GM10266 (cell line): ENCODE data around the gene ANKK1.

Source experiments
- DNase-seq: peaks from one replicate; pipeline ENCODE4 v3.0.0; 2012; ENCODE audit errors: extremely low spot score
- TF ChIP-seq, protein P1 (sequence below): IDR thresholded peaks from 2 replicates; pipeline ENCODE4 v1.5.1; 2012; ENCODE audit warnings: mild to moderate bottlenecking, low read depth; ENCODE audit not compliant: control insufficient read depth, insufficient read depth; ENCODE audit errors: missing control alignments

ANKK1 gene

DNA sequence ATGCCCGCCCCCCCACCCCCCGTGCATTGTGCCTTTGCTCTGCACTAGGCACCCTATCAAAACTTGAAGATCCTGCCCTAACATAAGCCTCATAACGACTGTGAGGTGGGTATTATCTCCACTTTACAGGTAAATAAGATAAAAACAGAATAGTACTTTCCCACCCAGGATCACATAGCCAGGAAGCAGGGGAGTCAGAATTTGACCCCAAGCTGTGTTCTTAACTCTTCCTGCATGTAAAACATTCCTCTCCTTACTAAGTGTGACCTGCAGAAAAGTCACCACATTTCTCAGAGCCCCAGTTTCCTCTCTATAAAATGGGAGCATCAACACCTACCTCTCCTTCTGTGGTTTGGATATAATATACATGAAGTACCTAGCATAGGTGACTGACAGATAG lies 18.2 kb upstream of the ANKK1 start:
- no peak for DNase-seq
- TF ChIP-seq, protein P1, sequence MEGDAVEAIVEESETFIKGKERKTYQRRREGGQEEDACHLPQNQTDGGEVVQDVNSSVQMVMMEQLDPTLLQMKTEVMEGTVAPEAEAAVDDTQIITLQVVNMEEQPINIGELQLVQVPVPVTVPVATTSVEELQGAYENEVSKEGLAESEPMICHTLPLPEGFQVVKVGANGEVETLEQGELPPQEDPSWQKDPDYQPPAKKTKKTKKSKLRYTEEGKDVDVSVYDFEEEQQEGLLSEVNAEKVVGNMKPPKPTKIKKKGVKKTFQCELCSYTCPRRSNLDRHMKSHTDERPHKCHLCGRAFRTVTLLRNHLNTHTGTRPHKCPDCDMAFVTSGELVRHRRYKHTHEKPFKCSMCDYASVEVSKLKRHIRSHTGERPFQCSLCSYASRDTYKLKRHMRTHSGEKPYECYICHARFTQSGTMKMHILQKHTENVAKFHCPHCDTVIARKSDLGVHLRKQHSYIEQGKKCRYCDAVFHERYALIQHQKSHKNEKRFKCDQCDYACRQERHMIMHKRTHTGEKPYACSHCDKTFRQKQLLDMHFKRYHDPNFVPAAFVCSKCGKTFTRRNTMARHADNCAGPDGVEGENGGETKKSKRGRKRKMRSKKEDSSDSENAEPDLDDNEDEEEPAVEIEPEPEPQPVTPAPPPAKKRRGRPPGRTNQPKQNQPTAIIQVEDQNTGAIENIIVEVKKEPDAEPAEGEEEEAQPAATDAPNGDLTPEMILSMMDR: no peak

DNA sequence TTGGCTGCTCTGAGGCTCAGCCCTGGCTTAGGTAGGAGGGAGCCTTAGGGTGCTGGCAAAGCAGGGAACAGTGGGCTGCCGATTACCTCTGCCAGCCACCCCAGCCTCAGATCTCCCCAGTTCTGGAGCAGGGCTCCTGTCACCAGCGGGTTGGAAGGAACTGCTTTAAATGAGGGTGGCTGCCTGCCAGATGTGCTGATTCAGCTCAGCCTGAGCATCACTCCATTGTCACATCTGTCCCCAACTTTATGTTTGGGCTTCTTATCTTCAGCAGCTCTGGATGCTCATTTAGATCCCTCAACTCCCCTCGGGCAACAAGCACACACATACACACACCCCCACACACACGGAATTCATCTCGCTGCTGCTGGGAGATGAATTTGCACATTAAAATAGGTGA lies 16.9 kb upstream of the ANKK1 start:
- no peak for DNase-seq
- TF ChIP-seq, protein P1: no peak

DNA sequence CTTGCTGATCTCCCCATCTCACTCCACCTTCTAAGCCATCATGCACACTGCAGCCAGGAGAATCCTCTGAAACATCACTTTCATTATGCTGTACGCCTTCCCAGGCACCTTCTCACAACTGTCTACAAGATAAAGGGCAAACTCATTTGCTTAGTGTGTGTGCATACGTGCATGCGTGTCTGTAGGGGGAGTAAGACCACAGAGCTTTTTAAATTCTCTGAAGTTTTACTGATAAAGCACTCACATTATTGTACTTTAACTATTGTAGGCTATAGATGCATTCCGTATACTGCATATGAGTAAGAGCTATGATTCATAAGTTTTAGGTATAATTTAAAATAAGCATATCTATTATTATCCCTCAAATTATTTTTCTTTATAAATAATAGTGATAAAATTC lies 15.3 kb upstream of the ANKK1 start:
- DNase-seq: no peak
- TF ChIP-seq, protein P1: no peak

DNA sequence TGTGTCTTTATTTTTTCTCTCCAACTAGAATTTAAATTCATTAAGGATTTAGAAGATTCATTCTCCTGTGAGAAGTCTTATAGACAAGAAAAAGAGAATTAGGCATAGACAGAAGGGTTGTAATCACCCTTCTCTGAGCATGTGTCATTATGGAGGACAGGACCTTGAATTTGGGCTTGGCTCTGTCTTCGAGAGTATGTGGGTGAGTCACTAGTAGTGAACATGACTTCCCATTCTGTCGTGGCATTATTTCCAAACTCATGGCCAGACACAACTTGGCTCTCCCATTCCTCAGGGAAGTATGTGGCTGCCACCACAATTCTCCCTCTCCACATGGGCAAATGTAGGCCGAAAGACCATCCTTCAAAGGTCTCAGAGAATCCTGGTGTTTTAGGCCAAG lies 14.3 kb upstream of the ANKK1 start:
- TF ChIP-seq, protein P1: no peak
- DNase-seq: no peak

DNA sequence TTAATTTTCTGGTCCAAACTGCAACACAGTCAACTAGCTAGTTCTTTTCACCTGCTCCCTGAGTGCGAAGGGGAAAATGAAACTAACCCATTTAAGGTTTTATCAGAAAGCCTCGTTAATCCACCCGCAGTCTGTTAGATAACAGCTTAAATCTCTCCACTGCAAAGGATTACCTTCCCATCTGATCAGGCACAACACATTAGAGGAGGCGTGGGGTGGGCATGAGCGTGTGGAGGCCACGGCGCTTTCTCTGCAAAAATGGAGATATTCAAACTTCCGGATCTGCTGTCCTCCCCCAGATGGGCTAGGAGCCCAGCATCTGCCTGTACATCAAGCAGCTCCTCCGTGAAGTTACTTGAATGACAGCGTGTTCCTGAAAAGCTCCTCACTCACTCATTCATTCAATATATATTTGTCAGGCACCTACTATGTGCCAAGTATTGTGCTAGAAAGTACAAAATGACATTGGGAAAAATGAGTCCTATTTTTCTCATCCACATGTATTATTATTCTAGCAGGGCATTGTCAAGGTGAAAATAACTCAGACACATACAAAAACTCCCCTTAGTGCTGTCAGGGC lies 13.5 kb upstream of the ANKK1 start:
- TF ChIP-seq, protein P1: no peak
- no peak for DNase-seq

DNA sequence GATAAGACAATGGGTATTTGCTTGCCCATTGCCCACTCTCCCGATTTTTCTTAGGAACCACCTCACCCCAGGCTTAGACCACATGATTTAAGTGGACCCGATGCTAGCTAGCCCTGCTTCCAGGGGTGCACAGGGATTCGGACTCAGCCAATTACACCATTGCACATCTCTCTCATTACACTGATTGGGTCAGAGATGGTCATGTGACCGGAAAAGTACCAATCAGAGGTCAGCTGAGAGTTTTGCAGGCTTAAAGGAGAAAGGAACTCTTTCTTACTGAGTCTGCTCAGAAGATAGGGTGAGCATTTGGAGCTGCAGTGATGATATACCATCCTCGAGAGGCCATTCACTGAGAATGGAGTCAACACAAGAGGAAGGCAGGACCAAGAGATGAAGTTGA lies 12.2 kb upstream of the ANKK1 start:
- no peak for DNase-seq
- TF ChIP-seq, protein P1: no peak

DNA sequence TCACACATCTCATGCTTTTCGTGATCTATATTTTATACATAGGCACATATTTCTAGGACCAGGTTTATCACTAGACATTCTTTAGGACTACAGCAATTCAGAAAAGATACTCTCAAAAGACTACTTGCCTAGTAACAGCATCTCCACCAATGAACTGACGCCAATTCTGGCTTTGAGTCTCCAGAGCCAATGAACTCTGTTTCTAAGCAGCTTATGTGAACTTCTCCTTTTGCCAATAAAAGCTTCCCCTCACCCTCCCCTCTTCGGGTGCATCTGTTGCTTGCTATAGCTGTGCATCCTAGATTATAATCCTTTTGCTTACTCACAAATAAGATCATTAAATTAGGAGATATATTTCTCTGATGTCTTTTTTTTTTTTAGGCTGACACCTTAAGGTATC lies 11.4 kb upstream of the ANKK1 start:
- DNase-seq: peak; percentile 53
- TF ChIP-seq, protein P1: no peak
